H1 (cell line): ENCODE results near the gene ADD1. TPM values are rescaled to one million over a fixed set of nuclear protein-coding genes. Genes with fewer than 3 reads are reported as not detected.
A peak's percentile ranks its signal among the peaks of the same experiment; 100 is the strongest.

Experiments
- CTCF ChIA-PET: fragments of 300-600 bp; sonication (Branson Sonifier 250); formaldehyde crosslinking; loops from one replicate; lab custom pipeline; 2021; ENCODE audit not compliant: partially characterized antibody; lab: Charles Lee
- POLR2A ChIA-PET: fragments of 300-600 bp; sonication (Branson Sonifier 250); formaldehyde crosslinking; loops from one replicate; lab custom pipeline; 2021; ENCODE audit warnings: inconsistent platforms; ENCODE audit not compliant: partially characterized antibody; lab: Charles Lee
- DNase-seq, 2 experiments: peaks; one replicate each; pipeline versions ENCODE4 v3.0.0 to v3.0.0-alpha.2; 2010 to 2022; ENCODE audit warnings: low spot score in 2 of 2, low read depth in 1 of 2, mixed read lengths in 1 of 2
- FAIRE-seq: peaks from 2 replicates; lab custom pipeline; 2011; peaks lifted over from hg19 to GRCh38; lab: Jason Lieb, UNC
- H2AFZ ChIP-seq: 2 replicates; pipeline ENCODE4 v1.8.1; 2012; ENCODE audit warnings: low read length, inconsistent platforms
- H2AK5ac ChIP-seq: 2 replicates; pipeline ENCODE4 v1.6.1; 2013; ENCODE audit warnings: low read depth, low read length
- H2BK120ac ChIP-seq: replicated peaks from 2 replicates; pipeline ENCODE3; 2013; ENCODE audit warnings: low read depth, low read length, inconsistent platforms
- H2BK12ac ChIP-seq: 2 replicates; pipeline ENCODE4 v1.6.1; 2013; ENCODE audit warnings: low read depth, low read length
- H2BK15ac ChIP-seq: 2 replicates; pipeline ENCODE4 v1.6.1; 2013; ENCODE audit warnings: low read length
- H2BK20ac ChIP-seq: 2 replicates; pipeline ENCODE4 v1.6.1; 2013; ENCODE audit warnings: low read length
- H2BK5ac ChIP-seq: 2 replicates; pipeline ENCODE4 v1.6.1; 2013; ENCODE audit warnings: low read depth, low read length
- H3K14ac ChIP-seq: 2 replicates; pipeline ENCODE4 v1.6.1; 2013; ENCODE audit warnings: inconsistent platforms; ENCODE audit not compliant: insufficient read length
- H3K18ac ChIP-seq: 2 replicates; pipeline ENCODE4 v1.6.1; 2013; ENCODE audit warnings: low read length; ENCODE audit errors: extremely low read depth
- H3K23ac ChIP-seq: 2 replicates; pipeline ENCODE4 v1.6.1; 2013; ENCODE audit warnings: inconsistent platforms; ENCODE audit not compliant: insufficient read length
- H3K23me2 ChIP-seq: 2 replicates; pipeline ENCODE4 v1.6.1; 2013; ENCODE audit warnings: low read depth, low read length
- H3K27ac ChIP-seq: 2 replicates; pipeline ENCODE4 v1.6.1; 2011; ENCODE audit warnings: low read depth, low read length, inconsistent platforms
- H3K27me3 ChIP-seq, 4 experiments: replicated peaks in 1 of 4; 1 replicate in 1 of 4; 2 replicates in 3 of 4; pipeline versions ENCODE4 v1.6.1 to v1.8.1; 2011 to 2013; ENCODE audit warnings: low read length in 3 of 4, mild to moderate bottlenecking in 3 of 4, inconsistent platforms in 2 of 4, mixed read lengths in 2 of 4, moderate library complexity in 1 of 4; ENCODE audit not compliant: control insufficient read depth in 3 of 4, insufficient read depth in 3 of 4; ENCODE audit errors: extremely low read depth in 1 of 4
- H3K36me3 ChIP-seq, 4 experiments: 2 replicates each; pipeline versions ENCODE4 v1.6.1 to v1.8.1; 2011 to 2013; ENCODE audit warnings: mild to moderate bottlenecking in 4 of 4, low read length in 3 of 4, moderate library complexity in 2 of 4, control low read depth in 1 of 4, inconsistent platforms in 1 of 4; ENCODE audit not compliant: insufficient read depth in 4 of 4, control insufficient read depth in 2 of 4
- H3K4ac ChIP-seq: replicated peaks from 2 replicates; pipeline ENCODE3; 2013; ENCODE audit warnings: low read length, low read depth, mixed read lengths, inconsistent platforms; ENCODE audit not compliant: insufficient read length
- H3K4me1 ChIP-seq, 4 experiments: replicated peaks in 1 of 4; 1 replicate in 1 of 4; 2 replicates in 3 of 4; pipeline versions ENCODE4 v1.6.1 to v1.8.1; 2011 to 2013; ENCODE audit warnings: low read length in 3 of 4, inconsistent platforms in 2 of 4, mixed read lengths in 1 of 4; ENCODE audit not compliant: insufficient read depth in 4 of 4, control insufficient read depth in 3 of 4
- H3K4me2 ChIP-seq, 2 experiments: 2 replicates each; pipeline versions ENCODE4 v1.6.1 to v1.8.1; 2011 to 2013; ENCODE audit warnings: low read depth in 2 of 2, low read length in 2 of 2, control low read depth in 1 of 2, inconsistent platforms in 1 of 2, mild to moderate bottlenecking in 1 of 2; ENCODE audit not compliant: insufficient read depth in 1 of 2
- H3K4me3 ChIP-seq, 4 experiments: fragments of 200-600, 300-600 bp in 1 of 4; sonication (generic), shearing (Covaris generic), sonication (Bioruptor Twin) in 1 of 4; 2 replicates each; pipeline versions ENCODE4 v1.5.1 to v1.8.1; 2011 to 2016; ENCODE audit warnings: low read length in 4 of 4, low read depth in 3 of 4, control low read depth in 2 of 4, inconsistent platforms in 2 of 4, mild to moderate bottlenecking in 2 of 4, mixed read lengths in 1 of 4, moderate library complexity in 1 of 4; ENCODE audit not compliant: insufficient read depth in 2 of 4; ENCODE audit errors: extremely low read depth in 1 of 4
- H3K56ac ChIP-seq: replicated peaks from 2 replicates; pipeline ENCODE3; 2013; ENCODE audit warnings: low read depth, mild to moderate bottlenecking, mixed read lengths, low read length, inconsistent platforms; ENCODE audit not compliant: insufficient read length
- H3K79me1 ChIP-seq: 2 replicates; pipeline ENCODE4 v1.6.1; 2013; ENCODE audit warnings: low read depth, low read length, control low read depth
- H3K79me2 ChIP-seq, 2 experiments: 2 replicates each; pipeline versions ENCODE4 v1.6.1 to v1.8.1; 2012 to 2013; ENCODE audit warnings: low read length in 2 of 2, mild to moderate bottlenecking in 2 of 2, inconsistent platforms in 1 of 2; ENCODE audit not compliant: insufficient read depth in 2 of 2, control insufficient read depth in 1 of 2
- H3K9ac ChIP-seq, 4 experiments: replicated peaks in 1 of 4; 1 replicate in 1 of 4; 2 replicates in 3 of 4; pipeline versions ENCODE4 v1.6.1 to v1.8.1; 2011 to 2013; ENCODE audit warnings: low read depth in 3 of 4, low read length in 3 of 4, control low read depth in 2 of 4, mild to moderate bottlenecking in 2 of 4, moderate library complexity in 2 of 4, inconsistent platforms in 1 of 4; ENCODE audit errors: extremely low read depth in 1 of 4
- H3K9me3 ChIP-seq, 2 experiments: 2 replicates each; pipeline versions ENCODE4 v1.6.1 to v1.8.1; 2012 to 2013; ENCODE audit warnings: mild to moderate bottlenecking in 2 of 2, moderate library complexity in 2 of 2, control low read depth in 1 of 2, inconsistent platforms in 1 of 2, low read depth in 1 of 2, low read length in 1 of 2, mixed read lengths in 1 of 2; ENCODE audit not compliant: insufficient read depth in 2 of 2
- H4K20me1 ChIP-seq, 2 experiments: replicated peaks in 1 of 2; 2 replicates each; pipeline versions ENCODE3 to v1.8.1; 2011 to 2013; ENCODE audit warnings: inconsistent platforms in 2 of 2, low read length in 2 of 2, mild to moderate bottlenecking in 1 of 2; ENCODE audit not compliant: insufficient read depth in 2 of 2, control insufficient read depth in 1 of 2
- H4K5ac ChIP-seq: 2 replicates; pipeline ENCODE4 v1.6.1; 2013; ENCODE audit warnings: low read length, low read depth, mixed read lengths, inconsistent platforms; ENCODE audit not compliant: insufficient read length
- H4K8ac ChIP-seq: 2 replicates; pipeline ENCODE4 v1.8.0; 2013; ENCODE audit warnings: mild to moderate bottlenecking, moderate library complexity, low read length, inconsistent platforms; ENCODE audit not compliant: insufficient read depth; ENCODE audit errors: extremely low read depth
- H4K91ac ChIP-seq: replicated peaks from 2 replicates; pipeline ENCODE3; 2013; ENCODE audit warnings: low read length, mixed read lengths, inconsistent platforms; ENCODE audit not compliant: insufficient read length
- ATF2 ChIP-seq: IDR thresholded peaks from 2 replicates; pipeline ENCODE4 v1.6.1; 2012; ENCODE audit warnings: low read length, inconsistent platforms
- GTF2F1 ChIP-seq: IDR thresholded peaks from 2 replicates; pipeline ENCODE4 v1.6.1; 2012; ENCODE audit warnings: low read depth, low read length, improper control_type of control experiment, borderline replicate concordance
- HDAC6 ChIP-seq: IDR thresholded peaks from one replicate; pipeline ENCODE4 v1.7.1; 2012; ENCODE audit warnings: low read depth, mild to moderate bottlenecking, inconsistent platforms, low read length, moderate library complexity
- JUN ChIP-seq: IDR thresholded peaks from 2 replicates; pipeline ENCODE4 v1.6.1; 2011; ENCODE audit warnings: low read depth, mild to moderate bottlenecking, improper control_type of control experiment, low read length
- JUND ChIP-seq: IDR thresholded peaks from 2 replicates; pipeline ENCODE4 v1.6.1; 2011; ENCODE audit warnings: mild to moderate bottlenecking, improper control_type of control experiment, low read length
- PHF8 ChIP-seq: fragments of 200-600 bp; sonication (generic); conservative IDR thresholded peaks from 2 replicates; pipeline ENCODE4 v1.7.1; 2012; ENCODE audit warnings: low read depth, mild to moderate bottlenecking, inconsistent platforms, low read length, moderate library complexity
- RBBP5 ChIP-seq: IDR thresholded peaks from 2 replicates; pipeline ENCODE4 v1.7.1; 2012; ENCODE audit warnings: low read depth, mild to moderate bottlenecking, inconsistent platforms, low read length, moderate library complexity, borderline replicate concordance
- SP4 ChIP-seq: IDR thresholded peaks from 2 replicates; pipeline ENCODE4 v1.6.1; 2012; ENCODE audit warnings: low read length, inconsistent platforms
- WGBS, 2 experiments: shearing (Covaris generic) in 1 of 2; methylation state at CpG; one replicate each; pipeline versions ENCODE4 v1.1.6 to v1.1.7; 2013 to 2015; ENCODE audit warnings: low lambda C conversion rate in 2 of 2, mixed read lengths in 2 of 2, inconsistent platforms in 1 of 2, low coverage in 1 of 2, missing lambda C conversion rate in 1 of 2; ENCODE audit not compliant: insufficient replicate concordance in 2 of 2, insufficient coverage in 1 of 2, insufficient read length in 1 of 2; ENCODE audit errors: extremely low coverage in 1 of 2, missing lambda C conversion rate in 1 of 2; 5-methylcytosine and 5-hydroxymethylcytosine counted together
- polyA plus RNA-seq, 7 experiments: library from polyadenylated mRNA; depleted of rRNA in 3 of 7; stranded (reverse) in 5 of 7; unstranded in 2 of 7; fragments of >200 nt in 5 of 7; fragments of 200-250 nt in 2 of 7; gene quantifications; 1 replicate in 5 of 7; 2 replicates in 1 of 7; 4 replicates in 1 of 7; pipeline versions ENCODE4 v1.2.1 to v1.2.3, GENCODE V29; 2011 to 2013; ENCODE audit warnings: missing spikeins in 2 of 7, mixed read lengths in 2 of 7
- total RNA-seq: library from RNA; stranded (reverse); fragmentation: NEBNext Ultra II Directional; extraction: Animal tissue kit (Norgen Biotek cat#: 25700); gene quantifications from 2 replicates; pipeline ENCODE4 v1.2.1, GENCODE V29; 2021

The ADD1 gene
- total and polyA plus RNA-seq, 2 of the 8 experiments (the other 6 are each of a cell fraction or from before 2014, with no cell fraction given) = 113 to 143 TPM

- peak overlapping the region; percentile 5; the same call in 1 of the 2 replicates for H2BK5ac ChIP-seq
- no peak overlapping the region for H3K23ac ChIP-seq
- no peak overlapping the region for H4K8ac ChIP-seq
- H2BK12ac ChIP-seq = no peak overlapping the region
- no peak overlapping the region for H3K27ac ChIP-seq
- H3K79me1 ChIP-seq = no peaks in the 10 kb centered on the region; the same call in 1 of the 2 replicates
- H2BK20ac ChIP-seq = no peak overlapping the region
- no peaks in the 10 kb centered on the region for H3K27me3 ChIP-seq
- 93% methylated on average over 7 of the region's 7 CpGs; no CpG with 5 or more reads in 1 of the 2 experiments for WGBS, 2 experiments
- no peak overlapping the region for H3K4me3 ChIP-seq
- no peak overlapping the region for H3K9ac ChIP-seq
- no peak for DNase-seq
- H3K14ac ChIP-seq = no peak overlapping the region
- CTCF ChIA-PET = interaction anchor here (1.0 to 1.4 kb wide), 2 partner anchors 13 to 45 kb away, joined by 3 to 7 read pairs; no protein-coding TSS in a partner anchor
- H2AK5ac ChIP-seq = no peak overlapping the region
- H3K18ac ChIP-seq = no peak overlapping the region
- H4K91ac ChIP-seq = no peak overlapping the region
- H4K5ac ChIP-seq = no peak overlapping the region
- no peak overlapping the region for H2BK15ac ChIP-seq
- peaks cover 16 to 58% (median 30%) of the 10 kb centered on the region in 4 experiments for H3K36me3 ChIP-seq
- no peak overlapping the region for H2AFZ ChIP-seq
- no peak for TF ChIP-seq HDAC6
- no peak for TF ChIP-seq JUND
- no peak for TF ChIP-seq JUN
- no peak for TF ChIP-seq ATF2
- no peak for TF ChIP-seq PHF8
- no peak for TF ChIP-seq GTF2F1
- no peak for TF ChIP-seq SP4
- TF ChIP-seq RBBP5 = no peak
- POLR2A ChIA-PET = no interaction called here
- H3K56ac ChIP-seq = no peak overlapping the region
- H3K4me1 ChIP-seq = no peaks in the 10 kb centered on the region
- no peaks in the 10 kb centered on the region for H3K23me2 ChIP-seq
- H3K9me3 ChIP-seq = no peaks in the 10 kb centered on the region
- no peaks in the 10 kb centered on the region for H3K79me2 ChIP-seq
- H2BK120ac ChIP-seq = no peak overlapping the region
- no peak overlapping the region for H3K4ac ChIP-seq
- H3K4me2 ChIP-seq = no peak overlapping the region
- peaks cover 3% of the 10 kb centered on the region in 2 experiments for H4K20me1 ChIP-seq
- FAIRE-seq = no peak
These were observed 65.0 kb downstream of the ADD1 start for GRCh38 chr4:2908686-2909085.
